Caco-2 (cell line): ENCODE results near the gene NAA38. TPM values are rescaled to one million over a fixed set of nuclear protein-coding genes. Genes with fewer than 3 reads are reported as not detected.

Experiments
- BruUV-seq: library from RNA; stranded (reverse); fragments of 400-500 nt; replicated peaks from 2 replicates; lab custom pipeline; 2021; lab: Mats Ljungman, UMichigan
- CTCF ChIA-PET: fragments of 300-600 bp; sonication (Branson Sonifier 250); formaldehyde crosslinking; loops from one replicate; lab custom pipeline; 2022; ENCODE audit warnings: antibody characterized with exemption; lab: Charles Lee
- POLR2A ChIA-PET: fragments of 300-600 bp; sonication (Branson Sonifier 250); formaldehyde crosslinking; loops from one replicate; lab custom pipeline; 2022; ENCODE audit warnings: antibody characterized with exemption; lab: Charles Lee
- DNase-seq, 2 experiments: peaks; one replicate each; pipeline versions ENCODE4 v3.0.0 to v3.0.0-alpha.2; 2020 to 2022
- H3K27me3 ChIP-seq: replicated peaks from 2 replicates; pipeline ENCODE4 v1.6.0; 2011; ENCODE audit warnings: low read length; ENCODE audit not compliant: control insufficient read depth, insufficient read depth
- H3K36me3 ChIP-seq: 2 replicates; pipeline ENCODE4 v1.5.1; 2011; ENCODE audit warnings: low read length; ENCODE audit not compliant: control insufficient read depth, insufficient read depth
- H3K4me1 ChIP-seq: fragments of 250-450 bp; sonication (Bioruptor Pico); 2 replicates; pipeline ENCODE4 v1.5.1; 2020; ENCODE audit warnings: mild to moderate bottlenecking
- H3K4me3 ChIP-seq: 2 replicates; pipeline ENCODE4 v1.5.1; 2011; ENCODE audit warnings: low read depth, mild to moderate bottlenecking, control low read depth, low read length
- H3K9me3 ChIP-seq: fragments of 250-450 bp; sonication (Bioruptor Pico); 2 replicates; pipeline ENCODE4 v1.5.1; 2020; ENCODE audit warnings: mild to moderate bottlenecking, moderate library complexity
- H3K27ac Mint-ChIP-seq: one replicate; pipeline ENCODE4 v1.8.0; 2022; ENCODE audit warnings: mixed read lengths; ENCODE audit not compliant: unreplicated experiment
- H3K27me3 Mint-ChIP-seq: one replicate; pipeline ENCODE4 v1.8.0; 2022; ENCODE audit warnings: mixed read lengths; ENCODE audit not compliant: insufficient read depth, unreplicated experiment
- H3K36me3 Mint-ChIP-seq: one replicate; pipeline ENCODE4 v1.8.0; 2022; ENCODE audit warnings: mild to moderate bottlenecking, mixed read lengths; ENCODE audit not compliant: insufficient read depth, unreplicated experiment
- H3K4me1 Mint-ChIP-seq: one replicate; pipeline ENCODE4 v1.8.0; 2022; ENCODE audit warnings: low read depth, mixed read lengths; ENCODE audit not compliant: unreplicated experiment
- H3K4me3 Mint-ChIP-seq: one replicate; pipeline ENCODE4 v1.8.0; 2022; ENCODE audit warnings: mild to moderate bottlenecking, moderate library complexity, mixed read lengths; ENCODE audit not compliant: unreplicated experiment
- H3K9me3 Mint-ChIP-seq: one replicate; pipeline ENCODE4 v1.8.0; 2022; ENCODE audit warnings: mixed read lengths; ENCODE audit not compliant: unreplicated experiment
- intact Hi-C: fragments of 100-400 bp; cut with micrococcal nuclease; formaldehyde crosslinking; loops from one replicate; pipeline ENCODE4 v1.10.0; 2022; ENCODE audit not compliant: unreplicated experiment
- total RNA-seq: library from RNA; stranded (reverse); gene quantifications from 2 replicates; pipeline ENCODE4 v1.2.3, GENCODE V29; 2022
- TF ChIP-seq, protein P1 (sequence below), 2 experiments: fragments of 200-600 bp in 1 of 2; IDR thresholded peaks; 1 replicate in 1 of 2; 2 replicates in 1 of 2; pipeline versions ENCODE4 v1.5.1 to v1.8.0; 2011 to 2022; ENCODE audit warnings: antibody characterized with exemption in 1 of 2, control low read depth in 1 of 2, inconsistent platforms in 1 of 2, low read depth in 1 of 2, low read length in 1 of 2, mild to moderate bottlenecking in 1 of 2, moderate library complexity in 1 of 2; ENCODE audit not compliant: insufficient read depth in 1 of 2, severe bottlenecking in 1 of 2, unreplicated experiment in 1 of 2

NAA38 gene
- total RNA-seq, 1 experiment from 2014 or later, result 27.4 TPM

DNA sequence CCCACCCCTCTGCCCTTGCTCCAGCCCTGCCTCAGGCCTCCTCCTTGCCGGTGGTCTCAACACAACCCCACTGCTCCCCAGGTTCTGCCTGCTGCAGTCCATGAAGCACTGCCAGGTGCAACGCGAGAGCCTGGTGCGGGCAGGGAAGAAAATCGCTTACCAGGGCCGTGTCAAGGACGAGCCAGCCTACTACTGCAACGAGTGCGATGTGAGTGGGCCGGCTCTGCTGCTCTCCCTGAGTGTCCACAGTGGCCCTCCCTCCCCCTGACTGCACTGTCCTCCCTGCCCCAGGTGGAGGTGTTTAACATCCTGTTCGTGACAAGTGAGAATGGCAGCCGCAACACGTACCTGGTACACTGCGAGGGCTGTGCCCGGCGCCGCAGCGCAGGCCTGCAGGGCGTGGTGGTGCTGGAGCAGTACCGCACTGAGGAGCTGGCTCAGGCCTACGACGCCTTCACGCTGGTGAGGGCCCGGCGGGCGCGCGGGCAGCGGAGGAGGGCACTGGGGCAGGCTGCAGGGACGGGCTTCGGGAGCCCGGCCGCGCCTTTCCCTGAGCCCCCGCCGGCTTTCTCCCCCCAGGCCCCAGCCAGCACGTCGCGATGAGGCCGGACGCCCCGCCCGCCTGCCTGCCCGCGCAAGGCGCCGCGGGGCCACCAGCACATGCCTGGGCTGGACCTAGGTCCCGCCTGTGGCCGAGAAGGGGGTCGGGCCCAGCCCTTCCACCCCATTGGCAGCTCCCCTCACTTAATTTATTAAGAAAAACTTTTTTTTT lies 4.3 kb downstream of the NAA38 start:
- Histone ChIP-seq H3K4me1 (no peaks in the 10 kb centered on the region), H3K36me3 (no peaks in the 10 kb centered on the region; the same call in none of the 2 replicates), H3K4me3 (no peak overlapping the region), H3K9me3 (no peaks in the 10 kb centered on the region), H3K27me3 (no peaks in the 10 kb centered on the region)
- H3K27me3 Mint-ChIP-seq, result no peaks in the 10 kb centered on the region
- BruUV-seq, result no TSS peak
- intact Hi-C loops, result no loop called here
- TF ChIP-seq, protein P1, sequence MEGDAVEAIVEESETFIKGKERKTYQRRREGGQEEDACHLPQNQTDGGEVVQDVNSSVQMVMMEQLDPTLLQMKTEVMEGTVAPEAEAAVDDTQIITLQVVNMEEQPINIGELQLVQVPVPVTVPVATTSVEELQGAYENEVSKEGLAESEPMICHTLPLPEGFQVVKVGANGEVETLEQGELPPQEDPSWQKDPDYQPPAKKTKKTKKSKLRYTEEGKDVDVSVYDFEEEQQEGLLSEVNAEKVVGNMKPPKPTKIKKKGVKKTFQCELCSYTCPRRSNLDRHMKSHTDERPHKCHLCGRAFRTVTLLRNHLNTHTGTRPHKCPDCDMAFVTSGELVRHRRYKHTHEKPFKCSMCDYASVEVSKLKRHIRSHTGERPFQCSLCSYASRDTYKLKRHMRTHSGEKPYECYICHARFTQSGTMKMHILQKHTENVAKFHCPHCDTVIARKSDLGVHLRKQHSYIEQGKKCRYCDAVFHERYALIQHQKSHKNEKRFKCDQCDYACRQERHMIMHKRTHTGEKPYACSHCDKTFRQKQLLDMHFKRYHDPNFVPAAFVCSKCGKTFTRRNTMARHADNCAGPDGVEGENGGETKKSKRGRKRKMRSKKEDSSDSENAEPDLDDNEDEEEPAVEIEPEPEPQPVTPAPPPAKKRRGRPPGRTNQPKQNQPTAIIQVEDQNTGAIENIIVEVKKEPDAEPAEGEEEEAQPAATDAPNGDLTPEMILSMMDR (IDR thresholded peaks at IDR 0.05; ENCODE audit: insufficient read depth in 1 of 2, low read depth in 1 of 2, low read length in 1 of 2, severe bottlenecking in 1 of 2, unreplicated experiment in 1 of 2), result no peak
- peaks cover 51% of the 10 kb centered on the region for H3K36me3 Mint-ChIP-seq
- no peak for DNase-seq
- CTCF ChIA-PET, result no interaction called here
- peaks cover 5% of the 10 kb centered on the region for H3K4me1 Mint-ChIP-seq
- H3K9me3 Mint-ChIP-seq, result no peaks in the 10 kb centered on the region
- POLR2A ChIA-PET, result no interaction called here
- no peak overlapping the region for H3K27ac Mint-ChIP-seq
- no peak overlapping the region for H3K4me3 Mint-ChIP-seq

DNA sequence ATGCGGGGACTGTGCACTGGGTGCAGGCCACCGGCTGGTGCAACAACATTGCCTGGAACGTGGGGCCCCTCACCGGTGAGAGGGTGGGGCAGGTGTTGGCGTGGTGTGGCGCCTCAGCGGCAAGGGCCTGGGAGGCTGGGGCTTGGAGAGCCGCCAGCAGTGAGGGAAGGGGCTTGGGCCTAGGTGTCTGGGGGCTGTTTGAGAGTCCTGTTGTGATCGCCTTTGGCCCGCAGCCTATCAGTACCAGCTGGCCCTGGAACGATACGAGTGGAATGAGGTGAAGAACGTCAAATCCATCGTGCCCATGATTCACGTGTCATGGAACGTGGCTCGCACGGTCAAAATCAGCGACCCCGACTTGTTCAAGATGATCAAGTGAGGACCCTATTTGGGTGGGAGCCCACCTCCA lies 5.1 kb downstream of the NAA38 start:
- TF ChIP-seq, protein P1 (IDR thresholded peaks at IDR 0.05; ENCODE audit: insufficient read depth in 1 of 2, low read depth in 1 of 2, low read length in 1 of 2, severe bottlenecking in 1 of 2, unreplicated experiment in 1 of 2), result no peak
- H3K4me3 ChIP-seq, result no peak overlapping the region
- no TSS peak for BruUV-seq
- H3K4me1 ChIP-seq, result no peaks in the 10 kb centered on the region
- ChIA-PET POLR2A (no interaction called here), CTCF (no interaction called here)
- intact Hi-C loops, result no loop called here
- H3K9me3 Mint-ChIP-seq, result no peaks in the 10 kb centered on the region
- peaks cover 55% of the 10 kb centered on the region for H3K36me3 Mint-ChIP-seq
- no peak for DNase-seq
- H3K27me3 Mint-ChIP-seq, result no peaks in the 10 kb centered on the region
- H3K4me1 Mint-ChIP-seq, result peaks cover 5% of the 10 kb centered on the region
- no peaks in the 10 kb centered on the region for H3K27me3 ChIP-seq
- H3K36me3 ChIP-seq, result no peaks in the 10 kb centered on the region; the same call in none of the 2 replicates
- H3K4me3 Mint-ChIP-seq, result no peak overlapping the region
- no peaks in the 10 kb centered on the region for H3K9me3 ChIP-seq
- no peak overlapping the region for H3K27ac Mint-ChIP-seq

DNA sequence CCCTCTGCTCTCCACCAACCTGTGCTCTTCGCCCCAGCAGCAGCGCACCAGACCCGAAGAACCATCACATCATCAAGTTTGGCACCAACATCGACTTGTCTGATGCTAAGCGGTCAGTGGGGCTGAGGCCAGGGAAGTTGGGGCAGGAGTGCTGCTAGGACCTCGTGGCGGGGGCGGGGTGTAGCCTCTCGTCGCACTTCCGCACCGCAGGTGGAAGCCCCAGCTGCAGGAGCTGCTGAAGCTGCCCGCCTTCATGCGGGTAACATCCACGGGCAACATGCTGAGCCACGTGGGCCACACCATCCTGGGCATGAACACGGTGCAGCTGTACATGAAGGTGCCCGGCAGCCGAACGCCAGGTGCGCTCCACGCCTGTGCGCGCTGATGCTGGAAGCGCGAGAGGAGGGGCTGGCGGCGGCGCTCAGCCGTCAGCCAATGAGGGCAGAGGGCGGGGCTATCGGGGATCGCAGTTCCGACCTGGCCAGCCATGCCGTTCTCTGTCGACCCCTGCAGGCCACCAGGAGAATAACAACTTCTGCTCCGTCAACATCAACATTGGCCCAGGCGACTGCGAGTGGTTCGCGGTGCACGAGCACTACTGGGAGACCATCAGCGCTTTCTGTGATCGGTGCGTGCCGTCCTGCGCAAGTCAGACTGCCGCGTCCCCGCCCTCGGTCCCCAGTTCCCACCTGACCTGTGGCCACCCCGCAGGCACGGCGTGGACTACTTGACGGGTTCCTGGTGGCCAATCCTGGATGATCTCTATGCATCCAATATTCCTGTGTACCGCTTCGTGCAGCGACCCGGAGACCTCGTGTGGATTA lies 5.7 kb downstream of the NAA38 start:
- Histone ChIP-seq H3K27me3 (no peaks in the 10 kb centered on the region), H3K4me3 (no peak overlapping the region), H3K36me3 (no peaks in the 10 kb centered on the region; the same call in none of the 2 replicates), H3K9me3 (no peaks in the 10 kb centered on the region), H3K4me1 (no peaks in the 10 kb centered on the region)
- ChIA-PET CTCF (no interaction called here), POLR2A (no interaction called here)
- DNase-seq, result peak in 1 of 2 experiments; percentile 56
- H3K9me3 Mint-ChIP-seq, result no peaks in the 10 kb centered on the region
- no TSS peak for BruUV-seq
- peaks cover 5% of the 10 kb centered on the region for H3K4me1 Mint-ChIP-seq
- no peak overlapping the region for H3K4me3 Mint-ChIP-seq
- H3K36me3 Mint-ChIP-seq, result peaks cover 61% of the 10 kb centered on the region
- no peak overlapping the region for H3K27ac Mint-ChIP-seq
- TF ChIP-seq, protein P1 (IDR thresholded peaks at IDR 0.05; ENCODE audit: insufficient read depth in 1 of 2, low read depth in 1 of 2, low read length in 1 of 2, severe bottlenecking in 1 of 2, unreplicated experiment in 1 of 2), result peak; percentile 43 to 45
- intact Hi-C loops, result no loop called here
- H3K27me3 Mint-ChIP-seq, result no peaks in the 10 kb centered on the region
